HL-60 (cell line): ENCODE measurements around the gene CHIT1.

ENCODE experiments used
- DNase-seq, 2 experiments: peaks; one replicate each; pipeline ENCODE4 v3.0.0-alpha.2; 2010 to 2020; ENCODE audit warnings: low read depth in 1 of 2, low spot score in 1 of 2
- H3K27ac ChIP-seq: fragments of 250-450 bp; sonication (Bioruptor Pico); replicated peaks from 2 replicates; pipeline ENCODE4 v1.5.1; 2020; ENCODE audit warnings: mild to moderate bottlenecking, moderate library complexity
- H3K27me3 ChIP-seq: fragments of 250-450 bp; sonication (Bioruptor Pico); 2 replicates; pipeline ENCODE4 v1.5.1; 2021; ENCODE audit warnings: mild to moderate bottlenecking, moderate library complexity; ENCODE audit not compliant: insufficient read depth, poor library complexity, severe bottlenecking
- H3K4me3 ChIP-seq: replicated peaks from 2 replicates; pipeline ENCODE4 v1.5.1; 2011; ENCODE audit warnings: mild to moderate bottlenecking, control low read depth, low read length; ENCODE audit not compliant: insufficient read depth
- GABPA ChIP-seq: IDR thresholded peaks from 2 replicates; pipeline ENCODE4 v1.6.1; 2012; ENCODE audit warnings: low read depth
- POLR2AphosphoS5 ChIP-seq: IDR thresholded peaks from 2 replicates; pipeline ENCODE4 v1.6.1; 2012; ENCODE audit warnings: low read depth
- SPI1 ChIP-seq: IDR thresholded peaks from 2 replicates; pipeline ENCODE4 v1.6.1; 2012; ENCODE audit warnings: low read depth, mild to moderate bottlenecking, borderline replicate concordance
- TF ChIP-seq, protein P1 (sequence below): IDR thresholded peaks from one replicate; pipeline ENCODE4 v1.5.1; 2011; ENCODE audit warnings: low read length, control low read depth, inconsistent platforms; ENCODE audit not compliant: insufficient read depth
- TF ChIP-seq, protein P2 (sequence below): IDR thresholded peaks from 2 replicates; pipeline ENCODE4 v1.6.1; 2012; ENCODE audit warnings: low read depth; ENCODE audit not compliant: insufficient replicate concordance

CHIT1 gene

DNA sequence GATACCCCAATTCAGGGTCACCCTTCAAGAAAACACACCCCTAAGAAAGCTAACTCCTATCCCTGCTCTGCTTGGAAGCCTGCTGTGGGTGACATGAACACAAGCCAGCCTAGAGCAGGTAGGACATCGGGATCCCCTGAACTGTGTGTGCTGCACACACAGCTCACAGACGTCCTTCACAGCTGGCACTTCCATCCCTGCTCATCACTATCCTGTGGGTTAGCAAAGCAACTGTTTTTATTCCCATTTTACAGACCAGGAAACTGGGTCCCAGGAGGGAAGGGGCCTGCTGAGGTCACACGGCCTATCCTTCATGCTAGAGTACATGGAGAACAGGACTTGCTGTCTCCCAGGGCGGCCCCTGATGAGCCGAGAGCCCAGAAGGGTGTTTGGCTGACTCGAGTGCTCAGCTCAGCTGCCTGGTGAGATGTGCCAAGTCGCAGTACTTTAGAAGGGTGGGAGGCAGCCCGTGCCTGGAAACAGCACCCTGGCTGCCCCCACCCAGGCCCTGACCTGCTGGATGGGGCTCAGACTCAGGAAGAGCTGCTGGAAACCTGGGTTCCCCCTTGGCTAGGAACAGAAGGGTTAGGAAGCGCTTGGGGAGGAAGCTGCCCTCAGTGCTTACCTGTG is 47.6 kb upstream of the CHIT1 start:
- DNase-seq: no peak
- Histone ChIP-seq H3K27ac (no peak overlapping the region), H3K27me3 (no peaks in the 10 kb centered on the region), H3K4me3 (no peak overlapping the region)
- TF ChIP-seq GABPA: no peak
- TF ChIP-seq, protein P1, sequence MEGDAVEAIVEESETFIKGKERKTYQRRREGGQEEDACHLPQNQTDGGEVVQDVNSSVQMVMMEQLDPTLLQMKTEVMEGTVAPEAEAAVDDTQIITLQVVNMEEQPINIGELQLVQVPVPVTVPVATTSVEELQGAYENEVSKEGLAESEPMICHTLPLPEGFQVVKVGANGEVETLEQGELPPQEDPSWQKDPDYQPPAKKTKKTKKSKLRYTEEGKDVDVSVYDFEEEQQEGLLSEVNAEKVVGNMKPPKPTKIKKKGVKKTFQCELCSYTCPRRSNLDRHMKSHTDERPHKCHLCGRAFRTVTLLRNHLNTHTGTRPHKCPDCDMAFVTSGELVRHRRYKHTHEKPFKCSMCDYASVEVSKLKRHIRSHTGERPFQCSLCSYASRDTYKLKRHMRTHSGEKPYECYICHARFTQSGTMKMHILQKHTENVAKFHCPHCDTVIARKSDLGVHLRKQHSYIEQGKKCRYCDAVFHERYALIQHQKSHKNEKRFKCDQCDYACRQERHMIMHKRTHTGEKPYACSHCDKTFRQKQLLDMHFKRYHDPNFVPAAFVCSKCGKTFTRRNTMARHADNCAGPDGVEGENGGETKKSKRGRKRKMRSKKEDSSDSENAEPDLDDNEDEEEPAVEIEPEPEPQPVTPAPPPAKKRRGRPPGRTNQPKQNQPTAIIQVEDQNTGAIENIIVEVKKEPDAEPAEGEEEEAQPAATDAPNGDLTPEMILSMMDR: no peak
- TF ChIP-seq POLR2AphosphoS5: no peak
- TF ChIP-seq, protein P2, sequence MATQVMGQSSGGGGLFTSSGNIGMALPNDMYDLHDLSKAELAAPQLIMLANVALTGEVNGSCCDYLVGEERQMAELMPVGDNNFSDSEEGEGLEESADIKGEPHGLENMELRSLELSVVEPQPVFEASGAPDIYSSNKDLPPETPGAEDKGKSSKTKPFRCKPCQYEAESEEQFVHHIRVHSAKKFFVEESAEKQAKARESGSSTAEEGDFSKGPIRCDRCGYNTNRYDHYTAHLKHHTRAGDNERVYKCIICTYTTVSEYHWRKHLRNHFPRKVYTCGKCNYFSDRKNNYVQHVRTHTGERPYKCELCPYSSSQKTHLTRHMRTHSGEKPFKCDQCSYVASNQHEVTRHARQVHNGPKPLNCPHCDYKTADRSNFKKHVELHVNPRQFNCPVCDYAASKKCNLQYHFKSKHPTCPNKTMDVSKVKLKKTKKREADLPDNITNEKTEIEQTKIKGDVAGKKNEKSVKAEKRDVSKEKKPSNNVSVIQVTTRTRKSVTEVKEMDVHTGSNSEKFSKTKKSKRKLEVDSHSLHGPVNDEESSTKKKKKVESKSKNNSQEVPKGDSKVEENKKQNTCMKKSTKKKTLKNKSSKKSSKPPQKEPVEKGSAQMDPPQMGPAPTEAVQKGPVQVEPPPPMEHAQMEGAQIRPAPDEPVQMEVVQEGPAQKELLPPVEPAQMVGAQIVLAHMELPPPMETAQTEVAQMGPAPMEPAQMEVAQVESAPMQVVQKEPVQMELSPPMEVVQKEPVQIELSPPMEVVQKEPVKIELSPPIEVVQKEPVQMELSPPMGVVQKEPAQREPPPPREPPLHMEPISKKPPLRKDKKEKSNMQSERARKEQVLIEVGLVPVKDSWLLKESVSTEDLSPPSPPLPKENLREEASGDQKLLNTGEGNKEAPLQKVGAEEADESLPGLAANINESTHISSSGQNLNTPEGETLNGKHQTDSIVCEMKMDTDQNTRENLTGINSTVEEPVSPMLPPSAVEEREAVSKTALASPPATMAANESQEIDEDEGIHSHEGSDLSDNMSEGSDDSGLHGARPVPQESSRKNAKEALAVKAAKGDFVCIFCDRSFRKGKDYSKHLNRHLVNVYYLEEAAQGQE: no peak
- no peak for TF ChIP-seq SPI1

DNA sequence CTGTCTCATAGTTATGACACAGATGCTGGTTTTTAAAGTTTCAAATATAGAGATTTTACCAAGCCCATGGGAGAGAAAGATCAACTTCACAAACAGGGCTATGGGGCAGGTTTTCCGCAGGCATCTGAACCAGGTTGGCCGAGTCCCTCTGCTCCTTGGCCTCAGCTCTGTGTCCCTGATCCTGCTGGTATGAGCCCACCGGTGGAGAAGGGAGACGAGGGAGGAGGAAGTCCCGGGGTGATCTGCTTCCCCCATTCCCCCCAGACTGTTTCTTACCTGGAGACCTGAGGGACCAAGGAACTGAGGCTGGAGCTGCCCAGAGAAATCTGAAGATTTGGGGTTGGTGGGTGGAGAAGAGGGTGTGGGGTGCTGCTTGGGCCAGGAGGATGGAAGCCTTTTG is 46.9 kb upstream of the CHIT1 start:
- H3K27ac ChIP-seq: no peak overlapping the region
- DNase-seq: no peak
- H3K4me3 ChIP-seq: no peak overlapping the region
- H3K27me3 ChIP-seq: no peaks in the 10 kb centered on the region
- TF ChIP-seq, protein P2: no peak
- no peak for TF ChIP-seq POLR2AphosphoS5
- TF ChIP-seq SPI1: no peak
- TF ChIP-seq, protein P1: no peak
- TF ChIP-seq GABPA: no peak

DNA sequence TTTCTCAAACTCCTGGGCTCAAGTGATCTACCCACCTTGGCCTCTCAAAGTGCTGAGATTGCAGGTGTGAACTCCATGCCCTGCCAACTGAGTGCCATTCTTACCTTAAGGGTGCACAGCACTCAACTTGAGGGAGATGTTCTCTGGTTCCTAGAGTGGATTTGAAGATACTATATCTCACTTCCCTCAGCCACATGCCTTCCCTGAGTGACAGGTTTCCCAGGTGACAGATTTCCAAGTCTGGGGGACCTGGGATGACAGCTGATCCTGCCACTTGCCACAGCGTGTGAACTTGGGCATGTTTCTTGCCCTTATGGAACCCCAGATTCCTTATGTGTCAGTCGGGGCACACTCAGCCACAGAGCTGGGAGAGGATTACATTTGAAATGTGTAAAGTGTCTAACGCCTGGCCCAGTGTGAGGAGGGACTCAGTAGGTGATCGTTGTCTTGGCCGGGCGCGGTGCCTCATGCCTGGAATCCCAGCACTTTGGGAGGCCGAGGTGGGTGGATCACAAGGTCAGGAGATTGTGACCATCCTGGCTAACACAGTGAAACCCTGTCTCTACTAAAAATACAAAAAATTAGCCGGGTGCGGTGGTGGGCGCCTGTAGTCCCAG is 46.3 kb upstream of the CHIT1 start:
- Histone ChIP-seq H3K27ac (no peak overlapping the region), H3K27me3 (no peaks in the 10 kb centered on the region), H3K4me3 (no peak overlapping the region)
- DNase-seq: no peak
- TF ChIP-seq, protein P2: no peak
- TF ChIP-seq, protein P1: no peak
